DMS 273 (cell line): ENCODE data around the gene KLHDC7B.

Source experiments
- DNase-seq: peaks from one replicate; lab custom pipeline; 2025; ENCODE audit not compliant: unreplicated experiment; lab: John Stamatoyannopoulos, UW

KLHDC7B gene

DNA sequence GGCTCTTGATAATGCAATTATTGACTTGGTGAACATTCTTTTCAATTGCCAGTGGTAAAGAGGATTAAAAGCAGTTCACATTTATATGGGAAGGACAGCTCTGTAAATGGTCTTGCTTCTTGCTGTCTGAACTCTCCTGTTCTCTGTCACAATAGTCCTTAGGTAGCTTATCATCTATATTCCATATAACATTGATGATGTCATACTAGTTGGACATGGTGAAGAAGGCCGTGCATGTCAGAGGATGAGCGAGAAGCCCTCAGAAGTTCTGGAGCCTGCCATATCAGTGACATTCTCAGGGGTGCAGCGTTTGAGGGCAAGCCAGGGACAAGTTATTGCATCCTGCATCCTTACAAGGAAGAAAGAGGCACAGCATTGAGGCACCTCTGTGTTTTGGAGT is 39.5 kb downstream of the KLHDC7B start:
- DNase-seq = no peak

DNA sequence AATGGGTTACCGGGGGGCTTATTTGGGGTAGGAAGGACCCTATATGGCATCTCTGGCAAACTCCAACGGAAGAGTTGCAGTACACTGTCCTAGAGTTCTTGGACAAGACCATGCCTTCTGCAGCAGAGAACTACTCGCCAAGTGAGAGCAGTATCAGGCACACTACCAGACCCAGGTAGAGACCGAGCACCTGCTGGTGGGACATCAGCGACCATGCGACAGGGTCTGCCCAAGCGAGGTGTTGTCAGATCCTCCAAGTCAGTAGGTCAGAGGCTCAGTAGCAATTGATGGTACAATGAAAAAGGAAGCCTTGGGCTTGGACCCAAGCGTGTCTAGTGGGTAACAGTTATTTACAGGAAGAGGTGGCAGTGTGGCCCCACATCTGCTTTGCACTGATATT is 40.1 kb downstream of the KLHDC7B start:
- DNase-seq = no peak

DNA sequence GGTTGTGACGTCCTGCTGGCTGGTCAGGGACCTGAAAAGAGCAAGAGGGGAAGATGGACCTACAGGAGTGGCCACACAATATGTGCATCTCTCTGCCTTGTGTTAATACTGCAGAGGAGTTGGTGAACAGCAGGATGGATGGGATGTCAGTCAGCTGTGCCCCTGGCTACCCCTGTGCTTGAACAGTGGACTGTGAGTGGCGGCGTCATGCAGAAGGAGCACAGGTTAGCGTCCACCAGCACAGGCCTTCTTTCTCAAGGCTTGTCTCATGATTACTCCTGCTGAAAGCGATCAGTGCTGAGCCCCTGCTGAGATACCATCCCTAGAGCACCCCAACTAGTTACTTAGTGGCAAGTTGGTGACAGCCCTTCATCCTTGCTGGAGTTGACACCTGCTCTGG is 40.7 kb downstream of the KLHDC7B start:
- no peak for DNase-seq

DNA sequence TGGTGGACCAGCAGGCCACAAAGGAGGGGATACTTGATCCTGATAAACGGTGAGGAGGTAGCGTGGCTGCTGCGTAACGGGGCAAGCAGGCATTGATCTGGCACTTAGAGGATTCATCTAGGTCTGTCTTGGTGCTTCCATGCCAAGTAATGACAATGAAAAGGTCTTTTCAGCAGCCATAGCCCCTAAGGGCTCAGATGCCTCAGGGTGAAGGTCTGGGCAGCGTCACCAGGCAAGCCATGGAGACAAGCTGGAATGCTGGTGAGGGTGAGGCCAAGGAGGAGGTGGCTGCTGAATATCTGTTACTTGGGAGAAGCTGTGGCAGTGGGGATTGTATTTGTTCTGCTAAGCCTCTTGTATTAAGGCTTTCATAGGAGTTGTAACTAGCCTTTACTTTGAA is 41.7 kb downstream of the KLHDC7B start:
- DNase-seq = no peak

DNA sequence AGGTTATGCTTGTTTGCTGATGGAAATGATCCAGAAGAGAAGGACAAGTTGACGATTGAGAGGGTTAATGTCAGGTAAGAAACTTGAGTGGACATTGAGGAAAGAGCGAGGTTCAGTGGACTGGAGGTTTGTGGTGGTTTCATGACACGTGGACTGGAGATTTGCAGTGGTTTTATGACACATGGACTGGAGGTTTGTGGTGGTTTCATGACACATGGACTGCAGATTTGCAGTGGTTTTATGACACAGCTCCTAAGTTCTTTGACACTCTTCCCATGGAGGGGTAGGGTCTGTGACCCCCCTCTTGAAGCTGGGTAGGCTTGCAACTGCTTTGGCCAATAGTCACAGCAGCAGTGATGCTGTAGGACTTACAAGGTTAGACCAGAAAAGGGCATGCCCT is 49.5 kb downstream of the KLHDC7B start:
- no peak for DNase-seq

DNA sequence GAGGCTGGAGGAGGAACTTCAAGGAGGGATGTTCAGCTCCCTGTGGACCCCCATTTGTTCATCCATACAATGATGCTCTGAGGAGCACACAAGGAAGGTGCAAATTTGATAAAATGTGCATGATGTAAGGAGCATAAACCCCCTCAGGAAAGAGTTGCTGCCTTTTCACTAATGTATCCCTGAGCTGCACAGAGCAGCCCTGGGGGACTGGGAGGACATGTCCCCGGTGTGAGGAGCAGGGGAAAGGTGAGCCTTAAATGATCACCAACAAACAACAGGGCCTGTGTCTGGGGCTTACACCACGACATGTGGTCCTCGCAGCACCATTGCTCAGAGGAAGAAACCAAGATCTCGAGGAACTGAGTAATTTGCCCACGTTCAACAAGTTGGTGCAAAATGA is 51.4 kb downstream of the KLHDC7B start:
- DNase-seq = no peak

DNA sequence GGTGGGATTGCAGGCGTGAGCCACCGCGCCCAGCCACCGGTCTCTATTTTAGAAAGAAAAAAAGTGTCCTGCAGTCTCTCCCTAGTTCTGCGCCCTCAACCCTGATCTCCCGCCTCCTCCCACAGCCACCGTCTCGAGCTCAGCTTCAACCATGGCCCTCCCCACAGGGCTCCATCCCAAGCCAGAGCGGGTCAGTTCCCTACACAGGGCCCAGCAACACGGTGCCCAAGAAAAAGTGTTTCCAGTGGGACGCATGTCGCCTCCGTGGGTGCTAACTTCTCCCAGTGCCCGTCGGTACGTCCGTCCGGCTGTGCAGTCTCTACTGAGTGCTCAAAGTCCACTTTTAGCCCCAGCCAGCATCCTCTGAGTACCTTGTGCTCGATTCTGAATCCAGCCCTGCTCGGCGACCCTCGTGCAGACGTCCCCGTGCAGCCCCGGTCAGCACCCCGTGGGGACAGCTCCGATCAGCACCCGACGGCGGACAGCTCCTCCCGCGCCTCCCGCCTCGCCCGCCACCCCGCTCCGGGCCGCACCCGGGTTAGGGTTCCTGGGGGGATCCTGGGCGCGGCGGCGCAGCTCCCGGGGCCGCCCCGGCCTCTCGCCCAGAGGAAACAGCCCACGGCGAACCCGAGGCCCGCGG is 54.2 kb downstream of the KLHDC7B start:
- peak; percentile 50 for DNase-seq

DNA sequence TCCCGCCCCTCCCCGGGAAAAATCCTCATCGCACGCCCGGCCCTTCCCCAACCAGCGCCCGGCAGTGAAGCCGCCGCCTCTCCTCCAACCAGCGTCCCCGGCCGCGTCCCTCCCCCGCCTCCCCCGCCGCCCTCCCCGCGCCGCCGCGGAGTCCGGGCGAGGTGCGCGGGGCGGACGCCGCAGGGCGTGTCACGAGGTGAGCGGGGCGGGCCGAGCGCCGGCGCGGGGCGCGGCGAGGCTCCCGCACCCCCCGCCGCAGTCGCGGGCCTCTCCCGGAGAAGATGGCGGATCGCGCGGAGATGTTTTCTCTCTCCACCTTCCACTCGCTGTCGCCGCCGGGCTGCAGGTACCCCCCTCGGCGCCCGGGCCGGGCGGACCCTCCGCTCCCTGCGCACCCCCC is 54.8 kb downstream of the KLHDC7B start, which contains the start of gene MAPK8IP2:
Gene MAPK8IP2 (plus strand): TSS at position 256 of the 400 bp plus-strand sequence. CDS start 26 bp downstream, at position 282.
- DNase-seq = peak; percentile 74
